ENCODE results near the gene ARHGAP15. TPM values are rescaled to one million over a fixed set of nuclear protein-coding genes. Genes with fewer than 3 reads are reported as not detected.

Gene ARHGAP15
- total RNA-seq, 4 donors from 2014 or later: 3.4 to 9.3 (median 6.4) TPM

DNA sequence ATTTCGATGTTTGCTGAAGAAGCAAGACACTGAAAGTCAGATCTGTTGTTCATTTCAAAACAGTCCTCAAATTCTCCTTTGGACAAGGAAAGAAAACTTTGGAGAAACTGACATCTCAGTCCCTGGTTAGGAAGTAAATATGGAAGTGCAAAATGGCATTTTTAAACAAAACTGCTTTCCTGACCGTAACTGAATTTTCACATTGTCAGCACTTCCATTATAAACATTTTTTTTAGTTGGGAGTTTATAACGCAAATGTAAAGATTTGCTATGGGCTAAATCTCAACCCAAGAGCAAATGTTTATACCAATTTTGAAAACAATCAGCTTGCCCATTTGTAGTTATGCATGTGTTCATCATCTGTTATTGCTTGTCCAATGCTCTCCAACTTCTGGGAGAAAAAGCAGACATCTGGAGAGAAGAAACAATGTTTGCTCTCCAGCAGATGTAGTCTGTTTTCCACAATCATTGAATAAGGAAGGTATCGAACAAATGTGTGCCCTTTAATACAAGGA is 520.1 kb downstream of the ARHGAP15 start:
- no peak for TF ChIP-seq POLR2A (IDR thresholded peaks at IDR 0.05)
- no peak for TF ChIP-seq POLR2AphosphoS5 (IDR thresholded peaks at IDR 0.05)
- TF ChIP-seq, protein P1, sequence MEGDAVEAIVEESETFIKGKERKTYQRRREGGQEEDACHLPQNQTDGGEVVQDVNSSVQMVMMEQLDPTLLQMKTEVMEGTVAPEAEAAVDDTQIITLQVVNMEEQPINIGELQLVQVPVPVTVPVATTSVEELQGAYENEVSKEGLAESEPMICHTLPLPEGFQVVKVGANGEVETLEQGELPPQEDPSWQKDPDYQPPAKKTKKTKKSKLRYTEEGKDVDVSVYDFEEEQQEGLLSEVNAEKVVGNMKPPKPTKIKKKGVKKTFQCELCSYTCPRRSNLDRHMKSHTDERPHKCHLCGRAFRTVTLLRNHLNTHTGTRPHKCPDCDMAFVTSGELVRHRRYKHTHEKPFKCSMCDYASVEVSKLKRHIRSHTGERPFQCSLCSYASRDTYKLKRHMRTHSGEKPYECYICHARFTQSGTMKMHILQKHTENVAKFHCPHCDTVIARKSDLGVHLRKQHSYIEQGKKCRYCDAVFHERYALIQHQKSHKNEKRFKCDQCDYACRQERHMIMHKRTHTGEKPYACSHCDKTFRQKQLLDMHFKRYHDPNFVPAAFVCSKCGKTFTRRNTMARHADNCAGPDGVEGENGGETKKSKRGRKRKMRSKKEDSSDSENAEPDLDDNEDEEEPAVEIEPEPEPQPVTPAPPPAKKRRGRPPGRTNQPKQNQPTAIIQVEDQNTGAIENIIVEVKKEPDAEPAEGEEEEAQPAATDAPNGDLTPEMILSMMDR (IDR thresholded peaks at IDR 0.05): no peak
- no peak for TF ChIP-seq EP300 (IDR thresholded peaks at IDR 0.05)
- Histone ChIP-seq H3K4me1 (no peaks in the 10 kb centered on the region), H3K27ac (no peak overlapping the region), H3K27me3 (no peaks in the 10 kb centered on the region), H3K9me3 (peaks cover 0 to 14% (median 0%) of the 10 kb centered on the region in 3 donors), H3K4me3 (no peak overlapping the region), H3K36me3 (no peaks in the 10 kb centered on the region)
- no peak for ATAC-seq
- 51 to 56% methylated on average over 4 of the region's 4 CpGs for WGBS, 2 donors (ENCODE audit: low coverage in 1 of 2)

DNA sequence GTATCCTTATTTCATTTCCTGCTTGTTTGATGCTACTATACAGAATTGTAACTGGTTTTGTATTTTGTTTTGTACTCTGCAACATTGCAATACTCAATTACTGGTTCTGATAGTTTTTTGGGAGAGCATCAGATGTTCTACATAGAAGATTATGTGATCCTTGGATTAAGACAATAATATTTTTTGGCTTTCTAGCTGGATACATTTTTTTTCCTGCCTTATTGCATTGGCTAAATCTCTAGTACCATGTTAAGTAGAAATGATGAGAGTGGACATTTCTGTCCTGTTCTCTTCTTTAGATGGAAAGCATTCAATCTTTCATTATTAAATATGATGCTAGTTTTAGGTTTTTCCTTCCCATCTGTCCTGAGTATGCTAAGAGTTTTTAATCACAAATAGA is 523.5 kb downstream of the ARHGAP15 start:
- no peaks in the 10 kb centered on the region for H3K27me3 ChIP-seq
- H3K4me1 ChIP-seq: no peaks in the 10 kb centered on the region
- H3K9me3 ChIP-seq: peaks cover 0 to 14% (median 0%) of the 10 kb centered on the region in 3 donors
- no peak overlapping the region for H3K4me3 ChIP-seq
- H3K27ac ChIP-seq: no peak overlapping the region
- H3K36me3 ChIP-seq: no peaks in the 10 kb centered on the region
- ATAC-seq: no peak
- TF ChIP-seq POLR2AphosphoS5 (IDR thresholded peaks at IDR 0.05): no peak
- no peak for TF ChIP-seq EP300 (IDR thresholded peaks at IDR 0.05)
- TF ChIP-seq, protein P1 (IDR thresholded peaks at IDR 0.05): no peak
- no peak for TF ChIP-seq POLR2A (IDR thresholded peaks at IDR 0.05)

DNA sequence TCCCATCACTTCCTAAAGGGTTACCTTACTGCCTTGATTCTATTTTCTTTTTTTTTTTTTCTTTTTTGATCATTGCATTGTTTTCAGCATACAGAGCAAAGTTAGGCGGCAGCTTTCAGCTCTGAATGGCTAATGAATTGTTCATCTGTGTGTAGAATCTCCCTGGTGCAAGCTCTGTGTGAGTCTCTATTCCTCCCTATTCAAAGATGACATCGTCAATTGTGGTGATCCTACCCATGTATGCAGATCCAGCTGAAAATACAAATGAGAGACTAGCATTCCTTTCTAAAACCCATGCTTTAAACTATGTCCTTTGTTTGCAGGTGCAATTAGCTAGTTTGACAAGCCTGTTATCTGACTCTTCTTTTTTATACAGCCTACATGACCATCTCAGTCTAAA is 539.0 kb downstream of the ARHGAP15 start:
- TF ChIP-seq EP300 (IDR thresholded peaks at IDR 0.05) (no peak), POLR2AphosphoS5 (IDR thresholded peaks at IDR 0.05) (no peak), POLR2A (IDR thresholded peaks at IDR 0.05) (no peak)
- TF ChIP-seq, protein P1 (IDR thresholded peaks at IDR 0.05): no peak
- H3K27ac ChIP-seq: no peak overlapping the region
- no peaks in the 10 kb centered on the region for H3K9me3 ChIP-seq
- no peaks in the 10 kb centered on the region for H3K4me1 ChIP-seq
- H3K4me3 ChIP-seq: no peak overlapping the region
- no peak for ATAC-seq
- H3K36me3 ChIP-seq: no peaks in the 10 kb centered on the region
- H3K27me3 ChIP-seq: no peaks in the 10 kb centered on the region
- 90 to 94% methylated on average over 2 of the region's 2 CpGs for WGBS, 2 donors (ENCODE audit: low coverage in 1 of 2)

DNA sequence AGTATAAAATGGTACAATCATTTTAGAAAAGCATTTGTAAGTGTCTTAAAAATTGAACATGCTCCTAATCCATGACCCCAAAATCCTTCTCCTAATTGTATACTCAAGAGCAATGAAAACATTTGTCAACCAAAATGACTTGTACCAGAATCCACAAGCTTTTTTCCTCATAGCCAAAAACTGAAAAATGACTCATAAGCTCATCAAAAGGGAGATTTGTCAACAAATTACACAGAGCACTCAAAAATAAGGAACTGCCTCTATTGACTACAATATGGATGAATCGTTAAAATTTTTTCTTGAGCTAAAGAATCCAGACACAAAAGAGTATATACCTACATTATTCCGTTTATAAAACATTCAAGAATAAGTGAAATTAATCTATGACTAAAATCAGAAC is 544.8 kb downstream of the ARHGAP15 start:
- no peaks in the 10 kb centered on the region for H3K9me3 ChIP-seq
- no peaks in the 10 kb centered on the region for H3K27me3 ChIP-seq
- H3K36me3 ChIP-seq: no peaks in the 10 kb centered on the region
- ATAC-seq: no peak
- H3K4me3 ChIP-seq: no peak overlapping the region
- H3K27ac ChIP-seq: no peak overlapping the region
- 89 to 92% methylated on average over 2 of the region's 2 CpGs for WGBS, 2 donors (ENCODE audit: low coverage in 1 of 2)
- no peaks in the 10 kb centered on the region for H3K4me1 ChIP-seq
- TF ChIP-seq POLR2A (IDR thresholded peaks at IDR 0.05) (no peak), EP300 (IDR thresholded peaks at IDR 0.05) (no peak), POLR2AphosphoS5 (IDR thresholded peaks at IDR 0.05) (no peak)
- TF ChIP-seq, protein P1 (IDR thresholded peaks at IDR 0.05): no peak

DNA sequence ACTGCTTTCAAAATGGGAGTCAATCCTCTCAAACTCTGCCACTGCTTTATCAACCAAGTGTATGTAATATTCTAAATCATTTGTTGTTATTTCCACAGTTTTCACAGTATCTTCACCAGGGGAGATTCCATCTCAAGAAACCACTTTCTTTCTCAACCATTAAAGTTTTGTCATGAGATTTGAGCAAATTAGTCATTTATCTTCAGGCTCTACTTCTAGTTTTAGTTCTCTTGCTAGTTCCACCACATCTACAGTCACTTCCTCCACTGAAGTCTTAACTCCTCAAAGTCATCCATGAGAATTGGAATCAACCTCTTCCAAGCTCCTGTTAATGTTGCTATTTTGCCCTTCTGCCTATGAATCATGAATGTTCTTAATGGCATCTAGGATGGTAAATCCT is 545.8 kb downstream of the ARHGAP15 start:
- Histone ChIP-seq H3K27me3 (no peaks in the 10 kb centered on the region), H3K9me3 (no peaks in the 10 kb centered on the region), H3K4me3 (no peak overlapping the region), H3K36me3 (no peaks in the 10 kb centered on the region), H3K4me1 (no peaks in the 10 kb centered on the region), H3K27ac (no peak overlapping the region)
- no peak for ATAC-seq
- TF ChIP-seq, protein P1 (IDR thresholded peaks at IDR 0.05): no peak
- TF ChIP-seq EP300 (IDR thresholded peaks at IDR 0.05) (no peak), POLR2AphosphoS5 (IDR thresholded peaks at IDR 0.05) (no peak), POLR2A (IDR thresholded peaks at IDR 0.05) (no peak)

All from gastroesophageal sphincter (tissue), 4 donors.